GM21360 (cell line): Measurements from ENCODE around the gene SLCO4A1.
"Not testable (repeated sequence)": the region's sequence is repeated elsewhere in the genome, so short reads cannot be mapped to it uniquely, and the experiment has no call there.

ENCODE experiments used
- ATAC-seq: cut with Tn5 transposase; IDR thresholded peaks from one replicate; pipeline ENCODE4 v1.9.1; 2021; ENCODE audit warnings: mild to moderate bottlenecking, moderate library complexity; ENCODE audit not compliant: unreplicated experiment

Gene SLCO4A1

GRCh38 chr20:62679978-62680589 lies 37.8 kb downstream of the SLCO4A1 start:
- no peak for ATAC-seq

- no peak for ATAC-seq
Observed at GRCh38 chr20:62682912-62683517, 40.7 kb downstream of the SLCO4A1 start.

- ATAC-seq: not testable (repeated sequence)
Observed at GRCh38 chr20:62683660-62684322, 41.5 kb downstream of the SLCO4A1 start.

- no peak for ATAC-seq
Observed at GRCh38 chr20:62684981-62685380, 42.7 kb downstream of the SLCO4A1 start.

GRCh38 chr20:62685781-62686555 lies 43.7 kb downstream of the SLCO4A1 start:
- no peak for ATAC-seq

DNA sequence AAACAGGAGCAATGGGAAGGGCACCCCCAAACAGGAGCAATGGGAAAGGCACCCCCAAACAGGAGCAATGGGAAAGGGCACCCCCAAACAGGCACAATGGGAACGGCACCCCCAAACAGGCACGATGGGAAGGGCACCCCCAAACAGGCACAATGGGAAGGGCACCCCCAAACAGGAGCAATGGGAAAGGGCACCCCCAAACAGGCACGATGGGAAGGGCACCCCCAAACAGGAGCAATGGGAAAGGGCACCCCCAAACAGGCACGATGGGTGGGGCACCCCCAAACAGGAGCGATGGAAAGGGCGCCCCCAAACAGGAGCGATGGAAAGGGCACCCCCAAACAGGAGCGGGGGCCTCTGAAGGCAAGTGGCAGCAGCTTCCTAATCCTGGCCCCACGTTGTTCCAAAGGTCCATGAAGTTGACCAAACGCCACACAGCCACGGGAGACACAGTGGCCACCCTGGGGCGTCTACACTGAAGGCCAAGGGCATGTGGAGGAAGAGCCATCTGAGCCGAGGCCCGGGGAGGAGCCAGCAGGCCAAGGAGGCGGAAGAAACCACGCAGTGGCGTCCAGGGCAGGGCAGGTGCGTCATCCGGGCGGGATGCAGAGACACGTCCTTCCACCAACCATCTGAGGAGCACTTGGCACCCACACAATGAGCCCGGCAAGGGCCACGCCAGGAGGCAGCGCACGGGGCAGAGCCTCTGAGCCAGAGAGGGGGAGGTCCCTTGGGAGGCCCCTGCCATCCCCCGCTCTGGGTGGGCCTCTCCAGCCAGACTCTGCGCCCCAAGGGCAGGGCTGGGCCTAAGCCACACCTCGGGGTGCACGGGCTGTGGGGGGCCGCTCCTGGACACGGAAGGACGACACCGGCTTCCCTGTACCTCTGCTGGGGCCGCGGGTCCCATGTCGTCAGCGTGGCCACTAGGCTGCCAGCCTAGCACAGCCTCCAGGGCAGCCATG lies 44.8 kb downstream of the SLCO4A1 start:
- ATAC-seq: no peak

- no peak for ATAC-seq
Observed at GRCh38 chr20:62688083-62688482, 45.8 kb downstream of the SLCO4A1 start.

- no peak for ATAC-seq
Observed at GRCh38 chr20:62688855-62689460, 46.7 kb downstream of the SLCO4A1 start.

GRCh38 chr20:62689861-62690260 lies 47.6 kb downstream of the SLCO4A1 start:
- ATAC-seq: no peak

DNA sequence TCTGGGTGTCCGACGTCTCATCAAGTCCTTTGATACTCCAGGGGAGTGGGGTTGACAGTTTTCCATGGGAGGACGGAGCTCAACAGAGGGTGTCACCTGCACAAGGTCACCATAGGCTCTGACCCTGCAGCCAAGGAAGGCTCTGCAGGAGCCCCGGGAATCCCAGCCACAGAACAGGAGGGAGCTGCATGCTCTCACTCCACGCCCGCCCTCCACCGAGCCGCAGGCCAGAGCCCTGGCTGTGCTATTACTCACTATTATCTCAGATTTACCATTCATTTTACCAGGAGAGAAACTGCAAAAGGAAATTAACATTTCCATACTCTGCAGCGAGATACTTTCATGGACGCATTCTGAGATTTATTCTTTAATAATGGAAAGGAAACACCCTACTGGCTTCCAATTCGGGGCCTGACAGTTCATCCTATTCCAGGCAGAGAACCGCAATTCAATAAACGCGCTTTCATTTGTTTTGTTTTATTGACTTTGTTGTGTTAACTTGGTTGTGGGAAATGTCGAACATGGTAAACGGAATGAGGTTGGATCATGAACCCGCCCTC lies 48.0 kb downstream of the SLCO4A1 start:
- ATAC-seq: no peak

DNA sequence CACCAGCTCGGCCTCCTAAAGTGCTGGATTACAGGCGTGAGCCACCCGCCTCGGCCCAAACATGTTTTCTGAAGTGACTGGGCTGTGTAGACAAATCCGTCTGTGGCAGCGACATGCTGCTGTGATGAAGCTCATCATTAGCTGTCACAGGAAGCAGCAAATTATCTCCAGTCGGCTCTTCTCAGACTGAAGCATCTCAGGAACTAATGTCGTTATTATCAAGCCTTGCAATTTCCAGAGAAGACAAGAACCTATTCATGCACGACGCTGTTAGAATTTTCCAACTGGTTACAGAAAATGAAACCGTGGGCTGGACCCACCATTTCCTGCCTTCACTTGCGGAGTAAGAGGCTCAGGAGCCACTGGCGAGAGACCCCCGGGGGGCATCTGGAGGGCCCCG lies 49.2 kb downstream of the SLCO4A1 start:
- no peak for ATAC-seq

GRCh38 chr20:62692176-62692575 lies 49.9 kb downstream of the SLCO4A1 start:
- ATAC-seq: no peak

GRCh38 chr20:62692801-62693523 lies 50.7 kb downstream of the SLCO4A1 start:
- no peak for ATAC-seq

GRCh38 chr20:62693524-62693922 lies 51.2 kb downstream of the SLCO4A1 start:
- ATAC-seq: no peak

DNA sequence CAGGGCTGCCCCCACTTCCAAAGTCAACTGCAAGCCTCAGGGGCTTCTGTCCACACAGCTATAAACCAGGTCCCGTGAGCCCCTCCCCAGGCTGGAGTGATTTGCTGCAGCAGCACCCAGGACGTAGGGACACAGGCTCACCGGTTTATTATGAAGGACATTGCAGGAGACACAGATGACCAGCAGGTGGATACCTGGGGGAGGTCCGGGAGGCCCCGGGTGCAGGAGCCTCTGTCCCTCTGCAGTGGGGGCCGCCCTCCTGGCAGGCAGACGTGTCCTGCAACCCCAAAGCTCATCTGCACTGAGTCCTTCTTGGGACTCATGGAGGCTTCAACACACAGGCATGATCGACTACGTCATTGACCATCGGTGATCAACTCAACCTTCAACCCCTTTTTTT lies 51.8 kb downstream of the SLCO4A1 start:
- ATAC-seq: no peak

DNA sequence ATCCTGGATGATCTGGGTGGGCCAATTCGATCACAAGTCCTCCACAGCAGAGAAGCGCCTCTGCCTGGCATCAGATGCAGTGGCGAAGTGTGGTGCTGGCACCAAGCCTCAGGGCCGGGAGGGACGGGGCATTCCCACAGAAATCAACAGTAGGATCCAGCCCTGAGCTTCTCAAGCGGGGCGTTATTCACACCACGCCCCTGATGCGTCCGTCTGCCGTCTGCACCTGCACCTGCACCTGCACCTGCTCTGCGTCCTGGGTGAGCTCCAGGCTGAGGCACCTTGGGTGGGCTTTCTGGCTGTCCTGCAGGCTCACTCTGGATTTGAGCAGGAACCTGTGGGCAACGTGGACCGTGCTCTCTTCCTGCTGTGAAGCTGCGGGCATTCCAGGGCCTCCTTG lies 52.6 kb downstream of the SLCO4A1 start:
- ATAC-seq: no peak

DNA sequence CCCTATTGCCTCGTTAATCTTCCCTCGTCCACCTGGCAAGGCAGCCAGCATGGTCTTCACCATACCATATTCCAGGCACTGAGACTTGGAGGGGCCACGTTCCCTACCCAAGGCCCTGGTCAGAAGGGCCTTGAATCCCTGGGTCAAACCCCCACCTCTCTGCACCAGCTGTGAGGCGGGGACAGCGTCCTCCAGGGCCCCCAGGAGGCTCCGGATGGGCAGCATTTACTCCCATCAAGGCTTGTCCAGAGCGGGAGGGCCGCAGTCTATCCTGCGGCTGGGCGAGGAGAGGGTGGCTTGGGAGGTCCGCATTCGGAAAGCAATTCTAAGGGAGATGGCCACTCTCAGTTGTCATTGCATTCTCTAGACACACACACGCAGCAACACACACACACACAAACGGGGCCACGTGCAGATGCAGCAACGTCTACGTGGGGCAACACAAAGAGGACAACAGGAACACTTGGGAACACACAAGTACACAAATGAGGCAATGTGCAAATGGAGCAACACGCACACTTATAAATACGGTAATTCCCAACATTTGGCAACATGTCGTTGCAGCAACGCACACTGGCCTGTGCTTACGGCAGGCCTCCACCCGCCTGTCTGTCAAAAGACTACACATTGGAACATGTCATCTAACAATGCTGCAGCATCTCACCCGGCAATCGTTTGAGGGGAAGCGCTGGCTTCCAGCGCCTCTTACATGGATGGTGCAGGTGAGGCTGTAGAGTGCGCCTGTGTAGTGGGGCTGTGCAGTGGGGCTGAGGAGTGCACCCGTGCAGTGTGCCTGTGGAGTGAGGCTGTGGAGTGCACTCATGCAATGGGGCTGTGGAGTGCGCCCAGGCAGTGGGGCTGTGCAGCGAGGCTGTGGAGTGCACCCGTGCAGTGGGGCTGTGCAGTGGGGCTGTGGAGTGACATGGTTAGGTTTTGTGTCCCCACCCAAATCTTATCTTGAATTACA lies 53.4 kb downstream of the SLCO4A1 start:
- ATAC-seq: no peak

DNA sequence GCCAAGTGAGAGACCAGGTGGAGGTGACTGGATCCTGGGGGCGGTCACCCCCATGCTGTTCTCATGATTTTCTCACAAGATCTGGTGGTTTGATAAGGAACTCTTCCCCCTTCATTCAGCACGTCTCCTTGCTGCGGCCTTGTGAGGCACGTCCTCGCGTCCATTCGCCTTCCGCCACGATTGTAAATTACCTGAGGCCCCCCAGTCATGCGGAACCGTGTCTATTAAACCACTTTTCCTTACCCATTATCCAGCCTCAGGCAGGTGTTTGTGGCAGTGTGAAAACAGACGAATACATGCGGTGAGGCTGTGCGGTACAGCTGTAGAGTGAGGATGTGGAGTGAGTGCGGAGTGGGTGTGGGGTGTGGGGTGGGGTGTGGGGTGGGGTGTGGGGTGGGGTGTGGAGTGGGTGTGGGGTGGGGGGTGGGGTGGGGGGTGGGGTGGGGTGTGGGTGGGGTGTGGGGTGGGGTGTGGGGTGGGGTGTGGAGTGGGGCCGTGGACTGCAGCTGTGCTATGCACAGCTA lies 54.2 kb downstream of the SLCO4A1 start:
- ATAC-seq: no peak
